Endodermal cell (in vitro differentiated cells): Measurements from ENCODE around the gene TTC22. TPM values are rescaled to one million over a fixed set of nuclear protein-coding genes. Genes with fewer than 3 reads are reported as not detected.

ENCODE experiments used
- DNase-seq: peaks from one replicate; pipeline ENCODE4 v3.0.0-alpha.2; 2017
- H3K27ac ChIP-seq: 2 replicates; pipeline ENCODE4 v1.5.1; 2013; ENCODE audit warnings: mild to moderate bottlenecking, low read depth, low read length, moderate library complexity
- H3K27me3 ChIP-seq: 2 replicates; pipeline ENCODE4 v1.6.1; 2013; ENCODE audit warnings: mild to moderate bottlenecking, low read length, moderate library complexity; ENCODE audit not compliant: insufficient read depth, control insufficient read depth, poor library complexity, severe bottlenecking
- H3K36me3 ChIP-seq: 2 replicates; pipeline ENCODE4 v1.7.0; 2013; ENCODE audit warnings: mild to moderate bottlenecking, low read length, moderate library complexity; ENCODE audit not compliant: control insufficient read depth, insufficient read depth
- H3K4me1 ChIP-seq: one replicate; pipeline ENCODE4 v1.7.0; 2013; ENCODE audit warnings: low read length; ENCODE audit not compliant: control insufficient read depth, insufficient read depth
- H3K4me3 ChIP-seq: 2 replicates; pipeline ENCODE4 v1.5.1; 2013; ENCODE audit warnings: mild to moderate bottlenecking, low read length, moderate library complexity
- H3K9ac ChIP-seq: 2 replicates; pipeline ENCODE4 v1.6.1; 2013; ENCODE audit warnings: mild to moderate bottlenecking, low read length, moderate library complexity; ENCODE audit not compliant: poor library complexity, severe bottlenecking; ENCODE audit errors: extremely low read depth
- H3K9me3 ChIP-seq: 2 replicates; pipeline ENCODE4 v1.6.1; 2013; ENCODE audit warnings: mild to moderate bottlenecking, low read length, moderate library complexity; ENCODE audit not compliant: control insufficient read depth
- H3K27ac Mint-ChIP-seq: 2 replicates; pipeline ENCODE4 v1.8.0; 2020; ENCODE audit warnings: mixed read lengths
- H3K27me3 Mint-ChIP-seq: 2 replicates; pipeline ENCODE4 v1.8.0; 2021; ENCODE audit warnings: mild to moderate bottlenecking, mixed read lengths; ENCODE audit not compliant: insufficient read depth
- H3K36me3 Mint-ChIP-seq: 2 replicates; pipeline ENCODE4 v1.8.0; 2020; ENCODE audit warnings: low read depth, mixed read lengths
- H3K4me1 Mint-ChIP-seq: 2 replicates; pipeline ENCODE4 v1.8.0; 2020; ENCODE audit warnings: mixed read lengths
- H3K4me3 Mint-ChIP-seq: 2 replicates; pipeline ENCODE4 v1.8.0; 2020; ENCODE audit warnings: mild to moderate bottlenecking, moderate library complexity, mixed read lengths
- H3K9me3 Mint-ChIP-seq: 2 replicates; pipeline ENCODE4 v1.8.0; 2020; ENCODE audit warnings: mild to moderate bottlenecking, mixed read lengths
- CTCF ChIP-seq: fragments of 200-600 bp; sonication (generic); conservative IDR thresholded peaks from 2 replicates; pipeline ENCODE4 v1.5.0; 2021; ENCODE audit warnings: antibody characterized with exemption, mild to moderate bottlenecking
- WGBS, 2 experiments: methylation state at CpG; one replicate each; pipeline versions ENCODE4 v1.1.5 to v1.1.7; 2013; ENCODE audit warnings: missing lambda C conversion rate in 2 of 2, mixed read lengths in 1 of 2; ENCODE audit not compliant: insufficient coverage in 1 of 2, insufficient read length in 1 of 2; 5-methylcytosine and 5-hydroxymethylcytosine counted together
- total RNA-seq, 2 donors: library from RNA; stranded (reverse); fragmentation: NEBNext Ultra II Directional in 1 of 2; extraction: Animal tissue kit (Norgen Biotek cat#: 25700) in 1 of 2; gene quantifications; 2 replicates in 1 of 2; 3 replicates in 1 of 2; pipeline ENCODE4 v1.2.1, GENCODE V29; 2021

Gene TTC22
- total RNA-seq, 2 donors from 2014 or later: 0.44 to 0.53 TPM

GRCh38 chr1:54819195-54819536 lies 18.0 kb upstream of the TTC22 start:
- no peak for TF ChIP-seq CTCF
- H3K9ac ChIP-seq: no peak overlapping the region
- peaks cover 8% of the 10 kb centered on the region for H3K9me3 ChIP-seq
- no peaks in the 10 kb centered on the region for H3K27me3 ChIP-seq
- no peak overlapping the region for H3K4me3 ChIP-seq
- Mint-ChIP-seq H3K4me1 (peaks cover 5% of the 10 kb centered on the region), H3K4me3 (no peak overlapping the region), H3K36me3 (no peaks in the 10 kb centered on the region), H3K9me3 (peaks cover 7% of the 10 kb centered on the region), H3K27me3 (peaks cover 4% of the 10 kb centered on the region), H3K27ac (no peak overlapping the region)
- no peaks in the 10 kb centered on the region for H3K36me3 ChIP-seq
- 93% methylated on average over 3 to 4 of the region's 4 CpGs for WGBS, 2 experiments
- DNase-seq: no peak
- H3K27ac ChIP-seq: no peak overlapping the region
- no peaks in the 10 kb centered on the region for H3K4me1 ChIP-seq

- no peak for TF ChIP-seq CTCF
- Histone ChIP-seq H3K27me3 (no peaks in the 10 kb centered on the region), H3K9ac (no peak overlapping the region), H3K4me1 (no peaks in the 10 kb centered on the region), H3K4me3 (no peak overlapping the region), H3K9me3 (peaks cover 3% of the 10 kb centered on the region), H3K36me3 (no peaks in the 10 kb centered on the region), H3K27ac (no peak overlapping the region)
- Mint-ChIP-seq H3K4me3 (no peak overlapping the region), H3K36me3 (no peaks in the 10 kb centered on the region), H3K4me1 (peaks cover 9% of the 10 kb centered on the region), H3K27me3 (peaks cover 2% of the 10 kb centered on the region), H3K9me3 (peaks cover 4% of the 10 kb centered on the region), H3K27ac (no peak overlapping the region)
- 85 to 94% methylated on average over 3 to 5 of the region's 5 CpGs for whole genome bisulfite sequencing, 2 experiments
- no peak for DNase-seq
These were observed 17.5 kb upstream of the TTC22 start for GRCh38 chr1:54818461-54819194.

- no peak for TF ChIP-seq CTCF
- H3K27ac ChIP-seq: no peak overlapping the region
- Mint-ChIP-seq H3K4me1 (peaks cover 15% of the 10 kb centered on the region), H3K9me3 (no peaks in the 10 kb centered on the region), H3K4me3 (no peak overlapping the region), H3K36me3 (no peaks in the 10 kb centered on the region), H3K27me3 (no peaks in the 10 kb centered on the region), H3K27ac (no peak overlapping the region)
- no peaks in the 10 kb centered on the region for H3K36me3 ChIP-seq
- no peak overlapping the region for H3K4me3 ChIP-seq
- no peaks in the 10 kb centered on the region for H3K4me1 ChIP-seq
- H3K9ac ChIP-seq: no peak overlapping the region
- 93 to 94% methylated on average over 13 of the region's 13 CpGs for WGBS, 2 experiments
- no peak for DNase-seq
- no peaks in the 10 kb centered on the region for H3K9me3 ChIP-seq
- H3K27me3 ChIP-seq: no peaks in the 10 kb centered on the region
These were observed 15.8 kb upstream of the TTC22 start for GRCh38 chr1:54816951-54817350.
